ENCODE results near the gene MORN4.
A peak's percentile ranks its signal among the peaks of the same experiment; 100 is the strongest.
"Not testable (repeated sequence)": the region's sequence is repeated elsewhere in the genome, so short reads cannot be mapped to it uniquely, and the experiment has no call there.

Gene MORN4

GRCh38 chr10:97596101-97597082 is 36.9 kb downstream of the MORN4 start:
- DNase-seq, result no peak

- DNase-seq, result no peak
These were observed 39.9 kb downstream of the MORN4 start for GRCh38 chr10:97593421-97593820.

GRCh38 chr10:97590748-97591495 is 42.4 kb downstream of the MORN4 start:
- peak in 1 of 2 experiments; percentile 2 for DNase-seq

GRCh38 chr10:97590082-97590747 is 43.1 kb downstream of the MORN4 start:
- no peak for DNase-seq

- no peak for DNase-seq
These were observed 43.8 kb downstream of the MORN4 start, which contains the start of gene C10orf62 for GRCh38 chr10:97589479-97589878. C10orf62 (plus strand) TSS chr10:97589721; CDS start chr10:97589898, 177 bp downstream.

GRCh38 chr10:97587183-97587582 is 46.1 kb downstream of the MORN4 start:
- DNase-seq, result no peak

GRCh38 chr10:97585439-97585811 is 47.9 kb downstream of the MORN4 start:
- DNase-seq, result no peak

GRCh38 chr10:97584798-97585438 is 48.4 kb downstream of the MORN4 start:
- DNase-seq, result no peak

- peak in 1 of 2 experiments; percentile 28 for DNase-seq
These were observed 49.1 kb downstream of the MORN4 start, which contains the start of gene HOGA1 for GRCh38 chr10:97584060-97584797. HOGA1 (plus strand) TSS chr10:97584389; CDS start chr10:97584704, 315 bp downstream.

GRCh38 chr10:97583476-97583875 is 49.8 kb downstream of the MORN4 start:
- no peak for DNase-seq

- DNase-seq, result no peak
These were observed 51.1 kb downstream of the MORN4 start for GRCh38 chr10:97582169-97582568.

GRCh38 chr10:97580421-97581367 is 52.6 kb downstream of the MORN4 start:
- no peak for DNase-seq

- no peak for DNase-seq
These were observed 55.0 kb downstream of the MORN4 start for GRCh38 chr10:97578171-97578844.

GRCh38 chr10:97577701-97578100 is 55.6 kb downstream of the MORN4 start:
- DNase-seq, result no peak

GRCh38 chr10:97576487-97576886 is 56.8 kb downstream of the MORN4 start:
- DNase-seq, result not testable (repeated sequence)

GRCh38 chr10:97575127-97575668 is 58.1 kb downstream of the MORN4 start:
- no peak for DNase-seq

- no peak for DNase-seq
These were observed 58.8 kb downstream of the MORN4 start for GRCh38 chr10:97574374-97575126.

- no peak for DNase-seq
These were observed 59.6 kb downstream of the MORN4 start for GRCh38 chr10:97573672-97574071.

- no peak for DNase-seq
These were observed 60.3 kb downstream of the MORN4 start for GRCh38 chr10:97573021-97573420.

Data from NCI-H524 (cell line).